Neural cell (in vitro differentiated cells): Measurements from ENCODE around the gene DCLK1.

Experiments used
- EP300 ChIP-seq: fragments of 450-650 bp; conservative IDR thresholded peaks from 2 replicates; pipeline ENCODE4 v1.6.1; 2014; ENCODE audit warnings: antibody characterized with exemption, mild to moderate bottlenecking, moderate library complexity; ENCODE audit not compliant: poor library complexity, severe bottlenecking
- EZH2 ChIP-seq: fragments of 200-600, 300-800 bp; shearing (Covaris generic), sonication (generic); IDR thresholded peaks from 2 replicates; pipeline ENCODE4 v1.6.1; 2014; ENCODE audit warnings: antibody characterized with exemption, low read length, borderline replicate concordance, mild to moderate bottlenecking; ENCODE audit not compliant: insufficient read depth, poor library complexity, severe bottlenecking
- MXI1 ChIP-seq: fragments of 450-650 bp; conservative IDR thresholded peaks from 2 replicates; pipeline ENCODE4 v1.6.1; 2014; ENCODE audit warnings: antibody characterized with exemption, mild to moderate bottlenecking; ENCODE audit not compliant: poor library complexity, severe bottlenecking
- POLR2AphosphoS5 ChIP-seq: IDR thresholded peaks from 2 replicates; pipeline ENCODE4 v1.6.1; 2012
- RAD21 ChIP-seq: fragments of 450-650 bp; conservative IDR thresholded peaks from 2 replicates; pipeline ENCODE4 v1.6.1; 2014; ENCODE audit warnings: antibody characterized with exemption, mild to moderate bottlenecking, moderate library complexity
- REST ChIP-seq: IDR thresholded peaks from 2 replicates; pipeline ENCODE4 v1.6.1; 2012; ENCODE audit warnings: borderline replicate concordance
- TAF1 ChIP-seq: IDR thresholded peaks from 2 replicates; pipeline ENCODE4 v1.6.1; 2012; ENCODE audit warnings: low read depth
- TF ChIP-seq, protein P1 (sequence below): fragments of 450-650 bp; IDR thresholded peaks from 2 replicates; pipeline ENCODE4 v1.5.1; 2014; ENCODE audit warnings: antibody characterized with exemption, mild to moderate bottlenecking, moderate library complexity; ENCODE audit not compliant: poor library complexity, severe bottlenecking

DNA sequence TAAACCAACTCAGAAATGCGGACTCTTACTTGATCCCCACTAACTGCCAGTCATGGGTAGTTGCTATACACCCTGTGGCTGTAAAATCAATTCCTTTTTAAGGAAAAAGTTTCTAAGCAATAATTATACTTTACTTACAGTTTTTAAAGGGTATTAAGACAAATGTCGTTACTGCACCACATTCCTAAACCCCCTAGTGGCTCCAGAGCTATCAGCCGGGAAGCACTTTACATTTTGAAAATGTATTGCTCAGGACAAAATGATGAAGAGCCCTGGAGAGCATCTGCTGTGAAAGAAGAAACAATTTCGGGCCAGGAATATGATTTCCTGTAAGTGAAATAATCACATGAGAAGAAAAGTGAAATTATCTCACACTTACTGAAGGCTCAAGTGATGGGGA is 36.7 kb downstream of the DCLK1 start:
- TF ChIP-seq, protein P1, sequence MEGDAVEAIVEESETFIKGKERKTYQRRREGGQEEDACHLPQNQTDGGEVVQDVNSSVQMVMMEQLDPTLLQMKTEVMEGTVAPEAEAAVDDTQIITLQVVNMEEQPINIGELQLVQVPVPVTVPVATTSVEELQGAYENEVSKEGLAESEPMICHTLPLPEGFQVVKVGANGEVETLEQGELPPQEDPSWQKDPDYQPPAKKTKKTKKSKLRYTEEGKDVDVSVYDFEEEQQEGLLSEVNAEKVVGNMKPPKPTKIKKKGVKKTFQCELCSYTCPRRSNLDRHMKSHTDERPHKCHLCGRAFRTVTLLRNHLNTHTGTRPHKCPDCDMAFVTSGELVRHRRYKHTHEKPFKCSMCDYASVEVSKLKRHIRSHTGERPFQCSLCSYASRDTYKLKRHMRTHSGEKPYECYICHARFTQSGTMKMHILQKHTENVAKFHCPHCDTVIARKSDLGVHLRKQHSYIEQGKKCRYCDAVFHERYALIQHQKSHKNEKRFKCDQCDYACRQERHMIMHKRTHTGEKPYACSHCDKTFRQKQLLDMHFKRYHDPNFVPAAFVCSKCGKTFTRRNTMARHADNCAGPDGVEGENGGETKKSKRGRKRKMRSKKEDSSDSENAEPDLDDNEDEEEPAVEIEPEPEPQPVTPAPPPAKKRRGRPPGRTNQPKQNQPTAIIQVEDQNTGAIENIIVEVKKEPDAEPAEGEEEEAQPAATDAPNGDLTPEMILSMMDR, result no peak
- TF ChIP-seq EZH2 (no peak), MXI1 (no peak), REST (no peak), POLR2AphosphoS5 (no peak), RAD21 (no peak), TAF1 (no peak), EP300 (no peak)
